Fibroblast of lung (primary cell): Measurements from ENCODE around the gene CCDC92. TPM values are rescaled to one million over a fixed set of nuclear protein-coding genes. Genes with fewer than 3 reads are reported as not detected.

Experiments
- DNase-seq, 2 donors: peaks; one replicate each; pipeline versions ENCODE4 v3.0.0 to v3.0.0-alpha.2; 2010; ENCODE audit warnings: low read depth in 2 of 2
- H2AFZ ChIP-seq: 2 replicates; pipeline ENCODE4 v1.5.1; 2012; ENCODE audit warnings: low read length, control low read depth, inconsistent platforms
- H3K27ac ChIP-seq: 2 replicates; pipeline ENCODE4 v1.5.1; 2011; ENCODE audit warnings: low read length, control low read depth; ENCODE audit not compliant: insufficient read depth
- H3K27me3 ChIP-seq: 2 replicates; pipeline ENCODE4 v1.5.1; 2011; ENCODE audit warnings: mild to moderate bottlenecking, low read length; ENCODE audit not compliant: control insufficient read depth, insufficient read depth
- H3K36me3 ChIP-seq: 2 replicates; pipeline ENCODE4 v1.5.1; 2011; ENCODE audit warnings: low read length; ENCODE audit not compliant: control insufficient read depth, insufficient read depth
- H3K4me1 ChIP-seq: 2 replicates; pipeline ENCODE4 v1.5.1; 2011; ENCODE audit warnings: low read length; ENCODE audit not compliant: control insufficient read depth, insufficient read depth; ENCODE audit errors: extremely low read depth
- H3K4me2 ChIP-seq: 2 replicates; pipeline ENCODE4 v1.5.1; 2011; ENCODE audit warnings: low read length, control low read depth; ENCODE audit not compliant: insufficient read depth; ENCODE audit errors: extremely low read depth
- H3K4me3 ChIP-seq, 4 experiments: fragments of 200-600 bp in 1 of 4; sonication (generic) in 1 of 4; replicated peaks in 1 of 4; 2 replicates each; pipeline ENCODE4 v1.5.1; 2011 to 2016; ENCODE audit warnings: low read length in 4 of 4, low read depth in 3 of 4, mild to moderate bottlenecking in 3 of 4, control low read depth in 2 of 4, inconsistent platforms in 1 of 4, mixed read lengths in 1 of 4; ENCODE audit not compliant: insufficient read depth in 1 of 4; ENCODE audit errors: control extremely low read depth in 1 of 4
- H3K79me2 ChIP-seq: 2 replicates; pipeline ENCODE4 v1.5.1; 2012; ENCODE audit warnings: mild to moderate bottlenecking, low read length, inconsistent platforms; ENCODE audit not compliant: control insufficient read depth, insufficient read depth
- H3K9ac ChIP-seq: 2 replicates; pipeline ENCODE4 v1.5.1; 2011; ENCODE audit warnings: mild to moderate bottlenecking, low read length, control low read depth; ENCODE audit not compliant: insufficient read depth
- H3K9me3 ChIP-seq: 2 replicates; pipeline ENCODE4 v1.5.1; 2012; ENCODE audit warnings: low read depth, low read length; ENCODE audit not compliant: control insufficient read depth, insufficient read depth
- H4K20me1 ChIP-seq: 2 replicates; pipeline ENCODE4 v1.5.1; 2011; ENCODE audit warnings: low read length; ENCODE audit not compliant: control insufficient read depth, insufficient read depth; ENCODE audit errors: extremely low read depth
- EZH2 ChIP-seq: IDR thresholded peaks from 2 replicates; pipeline ENCODE4 v1.5.1; 2012; ENCODE audit warnings: low read length, control low read depth, mild to moderate bottlenecking; ENCODE audit errors: missing control alignments
- polyA plus RNA-seq, 2 donors: library from polyadenylated mRNA; depleted of rRNA in 1 of 2; stranded (reverse) in 1 of 2; unstranded in 1 of 2; fragments of >200 nt; gene quantifications; 2 replicates each; pipeline ENCODE4 v1.2.1, GENCODE V29; 2011 to 2012; ENCODE audit warnings: missing spikeins in 1 of 2
- total RNA-seq: library from RNA; depleted of rRNA; stranded (reverse); fragments of >200 nt; gene quantifications from 2 replicates; pipeline ENCODE4 v1.2.1, GENCODE V29; 2014
- TF ChIP-seq, protein P1 (sequence below), 2 donors: IDR thresholded peaks in 1 of 2; conservative IDR thresholded peaks in 1 of 2; 1 replicate in 1 of 2; 2 replicates in 1 of 2; pipeline ENCODE4 v1.5.1; 2011 to 2012; ENCODE audit warnings: low read length in 2 of 2, control low read depth in 1 of 2, inconsistent platforms in 1 of 2, low read depth in 1 of 2, mild to moderate bottlenecking in 1 of 2

CCDC92 gene
- total and polyA plus RNA-seq, 2 donors (not counting 1 experiment from before 2014, with no cell fraction given): 13.2 to 42.3 TPM

DNA sequence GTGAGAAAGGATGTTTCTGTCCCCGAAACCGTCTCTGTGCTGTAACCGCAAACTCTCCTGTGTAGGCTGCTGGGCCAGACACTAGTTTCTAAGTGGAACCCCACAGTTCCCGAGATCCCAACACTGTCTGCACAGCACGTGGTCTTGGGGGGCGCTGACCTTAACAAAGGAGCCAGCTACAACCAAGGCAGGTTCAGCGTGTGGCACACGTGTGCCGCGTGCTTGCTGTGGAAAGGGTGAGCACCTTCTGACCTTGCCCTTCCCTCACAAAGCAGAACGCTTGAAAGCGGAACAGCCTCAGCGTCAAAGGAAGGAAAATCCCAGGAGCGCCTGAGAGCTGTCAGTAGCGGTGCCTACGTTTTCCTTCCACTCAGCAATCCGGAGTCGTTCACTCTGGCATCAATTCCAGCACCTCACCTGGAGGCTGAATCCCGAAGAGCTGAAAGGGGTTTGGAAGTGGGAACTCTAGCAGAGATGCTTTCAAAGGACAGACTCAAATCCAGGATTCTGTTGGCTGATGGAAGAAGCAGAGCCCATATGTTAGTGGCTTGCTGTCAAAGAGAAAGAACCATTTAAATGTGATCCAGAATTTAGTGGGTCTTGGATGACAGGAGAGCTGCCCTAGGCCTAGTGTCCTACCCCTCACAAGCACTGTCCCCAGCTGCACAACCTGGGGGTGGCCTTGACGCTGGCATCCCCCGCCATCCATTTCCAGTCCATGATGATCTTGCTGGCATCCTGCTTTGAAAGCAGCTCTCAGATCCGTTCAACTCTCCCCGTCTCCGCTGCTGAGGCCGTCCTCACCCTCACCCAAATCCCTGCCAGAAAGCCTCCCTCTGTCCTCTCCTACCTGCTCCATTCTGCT is 27.1 kb downstream of the CCDC92 start:
- no peak overlapping the region for H2AFZ ChIP-seq
- no peaks in the 10 kb centered on the region for H3K4me1 ChIP-seq
- TF ChIP-seq EZH2: no peak
- TF ChIP-seq, protein P1, sequence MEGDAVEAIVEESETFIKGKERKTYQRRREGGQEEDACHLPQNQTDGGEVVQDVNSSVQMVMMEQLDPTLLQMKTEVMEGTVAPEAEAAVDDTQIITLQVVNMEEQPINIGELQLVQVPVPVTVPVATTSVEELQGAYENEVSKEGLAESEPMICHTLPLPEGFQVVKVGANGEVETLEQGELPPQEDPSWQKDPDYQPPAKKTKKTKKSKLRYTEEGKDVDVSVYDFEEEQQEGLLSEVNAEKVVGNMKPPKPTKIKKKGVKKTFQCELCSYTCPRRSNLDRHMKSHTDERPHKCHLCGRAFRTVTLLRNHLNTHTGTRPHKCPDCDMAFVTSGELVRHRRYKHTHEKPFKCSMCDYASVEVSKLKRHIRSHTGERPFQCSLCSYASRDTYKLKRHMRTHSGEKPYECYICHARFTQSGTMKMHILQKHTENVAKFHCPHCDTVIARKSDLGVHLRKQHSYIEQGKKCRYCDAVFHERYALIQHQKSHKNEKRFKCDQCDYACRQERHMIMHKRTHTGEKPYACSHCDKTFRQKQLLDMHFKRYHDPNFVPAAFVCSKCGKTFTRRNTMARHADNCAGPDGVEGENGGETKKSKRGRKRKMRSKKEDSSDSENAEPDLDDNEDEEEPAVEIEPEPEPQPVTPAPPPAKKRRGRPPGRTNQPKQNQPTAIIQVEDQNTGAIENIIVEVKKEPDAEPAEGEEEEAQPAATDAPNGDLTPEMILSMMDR (conservative IDR thresholded peaks at IDR 0.05 in 1 of 2, IDR thresholded peaks at IDR 0.05 in 1 of 2; ENCODE audit: low read depth in 1 of 2, low read length in 2 of 2): no peak
- DNase-seq: no peak
- H3K27ac ChIP-seq: no peak overlapping the region
- no peaks in the 10 kb centered on the region for H3K27me3 ChIP-seq
- H3K9me3 ChIP-seq: no peaks in the 10 kb centered on the region
- no peak overlapping the region for H3K4me2 ChIP-seq
- H4K20me1 ChIP-seq: no peaks in the 10 kb centered on the region
- no peaks in the 10 kb centered on the region for H3K79me2 ChIP-seq
- H3K36me3 ChIP-seq: no peaks in the 10 kb centered on the region
- H3K9ac ChIP-seq: no peak overlapping the region
- H3K4me3 ChIP-seq: no peak overlapping the region

DNA sequence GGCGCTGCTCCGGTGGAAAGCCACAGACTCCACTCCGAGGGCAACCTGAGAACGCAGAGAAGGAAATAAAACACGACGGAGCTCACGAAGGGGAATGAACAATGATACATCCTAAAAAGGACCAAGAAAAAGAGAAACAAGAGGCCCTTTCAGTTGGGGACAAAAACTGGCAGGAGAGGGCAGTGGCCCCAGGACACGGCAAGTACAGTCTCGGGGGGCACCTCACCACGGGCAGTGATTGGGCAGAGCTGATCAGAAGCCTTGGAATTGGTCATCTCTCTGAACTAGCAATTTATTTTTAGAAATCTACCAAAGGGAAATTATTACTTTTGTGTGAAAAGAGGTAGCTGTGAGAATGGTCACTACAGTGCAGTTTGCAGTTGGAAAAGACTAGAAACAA is 27.9 kb downstream of the CCDC92 start:
- Histone ChIP-seq H4K20me1 (no peaks in the 10 kb centered on the region), H3K27ac (no peak overlapping the region), H3K79me2 (no peaks in the 10 kb centered on the region), H3K36me3 (no peaks in the 10 kb centered on the region), H3K9me3 (no peaks in the 10 kb centered on the region), H3K4me3 (no peak overlapping the region), H2AFZ (no peak overlapping the region), H3K4me2 (no peak overlapping the region), H3K9ac (no peak overlapping the region), H3K4me1 (no peaks in the 10 kb centered on the region), H3K27me3 (no peaks in the 10 kb centered on the region)
- TF ChIP-seq EZH2: no peak
- TF ChIP-seq, protein P1 (conservative IDR thresholded peaks at IDR 0.05 in 1 of 2, IDR thresholded peaks at IDR 0.05 in 1 of 2; ENCODE audit: low read depth in 1 of 2, low read length in 2 of 2): no peak
- DNase-seq: no peak

DNA sequence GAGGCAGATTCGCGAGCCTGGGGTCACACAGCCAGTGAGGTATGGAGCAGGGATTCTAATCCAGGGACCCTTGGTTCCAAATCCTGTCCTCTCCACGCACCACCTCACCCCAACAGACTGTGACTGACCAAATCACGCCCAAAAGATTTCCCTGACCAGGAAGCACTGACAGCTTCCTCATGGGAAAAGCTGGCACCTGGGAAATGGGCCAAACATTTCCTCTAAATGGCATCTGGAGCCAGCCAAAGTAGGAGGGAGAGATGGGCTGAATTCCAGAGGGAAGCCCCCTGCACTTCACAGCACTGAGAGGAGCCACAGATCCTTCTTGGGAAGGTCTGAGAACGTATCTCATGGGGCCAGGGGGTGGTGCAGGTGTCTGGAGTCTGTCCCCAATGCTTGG is 28.8 kb downstream of the CCDC92 start:
- TF ChIP-seq EZH2: no peak
- TF ChIP-seq, protein P1 (conservative IDR thresholded peaks at IDR 0.05 in 1 of 2, IDR thresholded peaks at IDR 0.05 in 1 of 2; ENCODE audit: low read depth in 1 of 2, low read length in 2 of 2): no peak
- no peak overlapping the region for H3K9ac ChIP-seq
- no peaks in the 10 kb centered on the region for H3K79me2 ChIP-seq
- no peaks in the 10 kb centered on the region for H3K9me3 ChIP-seq
- H3K4me3 ChIP-seq: no peak overlapping the region
- H4K20me1 ChIP-seq: no peaks in the 10 kb centered on the region
- no peak overlapping the region for H3K4me2 ChIP-seq
- no peak for DNase-seq
- H3K27ac ChIP-seq: no peak overlapping the region
- no peaks in the 10 kb centered on the region for H3K27me3 ChIP-seq
- H3K4me1 ChIP-seq: no peaks in the 10 kb centered on the region
- no peaks in the 10 kb centered on the region for H3K36me3 ChIP-seq
- H2AFZ ChIP-seq: no peak overlapping the region
